ENCODE measurements around the gene MESD.

The MESD gene

GRCh38 chr15:81014446-81015093, 25.0 kb upstream of the MESD start:
- no peak for DNase-seq

DNA sequence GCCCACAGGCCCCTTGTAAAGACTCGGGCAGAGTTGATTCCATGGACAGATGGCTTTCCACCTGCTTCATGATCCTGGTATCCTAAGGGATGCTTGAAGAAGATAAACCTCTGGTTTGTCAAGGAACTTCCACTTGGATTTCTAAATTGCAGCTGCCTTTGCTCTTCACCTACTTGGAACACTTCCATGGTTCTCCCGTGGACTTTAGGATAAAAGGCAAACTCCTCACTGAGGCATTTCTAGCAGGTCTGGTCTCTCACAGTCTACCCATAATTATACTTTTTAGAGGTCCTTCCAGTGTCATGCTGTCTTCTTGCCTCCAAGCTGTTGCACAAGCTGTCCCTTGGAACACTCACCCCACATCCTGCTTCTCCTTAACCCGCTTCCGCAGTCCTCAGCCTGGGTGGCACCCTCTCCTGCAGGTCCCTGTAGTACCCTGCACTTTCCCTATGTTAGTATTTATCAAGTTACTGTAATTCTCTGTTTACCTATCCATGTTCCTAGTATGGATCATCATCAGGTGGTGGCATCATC, 23.8 kb upstream of the MESD start:
- DNase-seq: no peak

DNA sequence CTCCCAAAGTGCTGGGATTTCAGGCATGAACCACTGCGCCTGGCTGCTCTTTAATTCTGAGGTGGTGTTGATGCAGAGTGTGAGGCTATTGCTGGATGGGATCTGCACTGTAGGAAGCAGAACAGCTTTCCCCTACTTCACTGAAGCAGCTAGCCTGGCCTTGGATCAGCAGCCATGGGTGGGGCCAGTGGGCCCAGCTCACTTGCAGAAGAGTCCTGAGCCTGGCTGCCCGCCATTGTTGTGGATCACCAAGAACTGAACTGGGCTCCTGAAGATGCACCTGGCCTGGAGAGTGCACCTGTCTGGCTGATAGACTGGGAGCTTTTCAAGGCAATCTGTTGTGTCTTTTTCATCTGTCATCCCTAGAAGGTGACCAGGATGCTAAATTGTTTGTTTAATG, 23.0 kb upstream of the MESD start:
- DNase-seq: no peak

DNA sequence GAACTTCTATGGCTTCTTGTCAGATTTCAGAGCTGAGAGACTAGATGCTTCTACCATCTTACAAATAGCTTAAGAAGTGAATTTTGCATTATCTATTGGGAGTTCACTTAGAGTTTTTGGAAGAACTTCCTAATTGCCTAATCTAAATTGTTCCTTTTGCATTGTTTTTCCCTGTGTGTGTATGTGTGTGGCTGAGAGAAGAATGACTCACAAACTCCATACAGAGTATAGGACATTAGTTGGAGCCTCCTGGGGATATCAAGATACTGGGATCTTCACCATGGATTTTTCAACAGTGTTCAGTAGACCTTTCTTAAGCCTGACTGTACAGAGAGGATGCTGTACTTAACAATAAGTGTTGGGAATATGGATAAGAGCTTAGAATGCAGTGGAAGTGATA, 22.0 kb upstream of the MESD start:
- no peak for DNase-seq

DNA sequence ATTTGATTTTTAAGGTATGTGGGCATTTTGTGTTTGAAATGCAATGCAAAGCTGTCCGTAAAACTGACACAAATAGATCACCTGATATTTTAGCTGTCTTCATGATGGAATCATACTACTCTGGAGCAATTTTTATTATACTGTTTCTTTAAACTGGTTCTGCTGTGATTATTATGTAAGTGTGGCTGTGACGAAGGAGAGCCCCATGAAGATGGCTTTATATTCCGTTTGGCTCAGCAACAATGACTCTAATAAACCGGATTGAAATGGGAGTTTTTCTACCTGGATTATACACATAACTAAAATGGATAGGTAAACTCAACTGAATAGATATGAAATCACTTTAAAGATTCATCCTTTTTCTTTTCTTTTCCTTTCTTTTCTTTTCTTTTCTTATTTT, 20.5 kb upstream of the MESD start:
- no peak for DNase-seq

DNA sequence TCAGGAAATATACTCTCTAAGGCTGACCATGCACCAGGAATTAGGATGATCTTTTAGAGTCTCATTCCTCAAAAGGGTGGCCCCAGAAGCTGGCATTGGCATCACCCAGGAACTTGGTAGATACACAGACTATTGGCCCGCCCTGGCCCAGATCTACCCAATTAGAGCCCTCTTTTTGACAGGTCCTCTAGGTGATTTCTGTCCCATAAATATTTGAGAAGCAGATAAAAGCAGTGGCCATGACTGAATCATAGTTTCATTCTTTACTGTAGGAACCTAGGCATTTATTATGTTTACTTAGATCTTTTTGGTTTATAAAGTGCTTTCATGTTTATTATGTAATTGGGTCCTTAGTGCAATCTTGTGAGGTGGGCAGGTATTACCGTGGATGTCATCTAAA, 18.7 kb upstream of the MESD start:
- no peak for DNase-seq

DNA sequence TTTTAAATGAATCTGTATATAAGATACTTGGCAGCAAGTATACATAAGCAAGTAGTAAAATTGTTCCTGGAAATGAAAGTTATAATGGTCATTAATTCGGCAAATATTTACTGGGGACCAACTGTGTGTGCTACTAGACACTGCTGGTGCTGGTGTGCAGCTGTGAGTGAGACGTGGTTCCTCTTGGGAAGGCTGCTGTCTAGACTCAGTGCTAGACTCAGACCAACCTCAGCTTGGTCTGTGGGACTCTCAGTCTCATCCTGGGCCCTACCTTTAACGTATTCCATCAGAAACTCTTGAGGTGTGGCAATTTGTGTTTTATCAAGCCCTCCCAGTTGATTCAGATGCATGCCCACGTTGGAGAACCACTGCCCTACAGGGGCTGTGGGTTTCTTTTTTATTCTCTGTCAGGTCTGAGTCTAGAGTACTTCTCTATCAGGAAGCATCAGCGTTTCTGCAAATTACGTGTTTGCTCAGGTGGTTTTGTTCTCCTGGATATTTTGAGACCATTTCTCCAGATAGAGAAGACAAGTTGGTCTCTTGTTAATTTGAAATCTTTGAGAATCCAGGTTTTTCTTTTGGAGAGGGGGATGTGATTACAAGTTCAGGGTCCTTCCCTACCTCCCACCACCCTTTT, 17.9 kb upstream of the MESD start:
- DNase-seq: no peak

DNA sequence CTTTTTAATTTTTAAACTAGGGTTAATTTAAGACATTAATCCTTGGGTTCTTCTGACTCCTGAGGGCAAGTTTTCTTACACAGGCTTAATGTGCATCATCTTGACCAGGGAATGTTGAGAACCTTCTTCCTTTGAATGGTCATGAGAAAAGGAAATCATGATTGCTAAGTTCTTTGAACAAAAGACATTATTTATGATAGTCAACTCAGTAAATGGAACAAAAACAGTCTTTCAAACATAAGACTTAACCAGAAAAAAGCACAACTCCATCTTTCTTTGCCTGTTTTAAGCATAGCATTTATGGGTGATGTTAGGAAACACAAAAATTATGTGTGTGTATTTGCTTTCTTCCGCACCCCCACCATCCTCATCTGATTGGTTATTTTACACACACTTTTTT, 16.5 kb upstream of the MESD start:
- no peak for DNase-seq

DNA sequence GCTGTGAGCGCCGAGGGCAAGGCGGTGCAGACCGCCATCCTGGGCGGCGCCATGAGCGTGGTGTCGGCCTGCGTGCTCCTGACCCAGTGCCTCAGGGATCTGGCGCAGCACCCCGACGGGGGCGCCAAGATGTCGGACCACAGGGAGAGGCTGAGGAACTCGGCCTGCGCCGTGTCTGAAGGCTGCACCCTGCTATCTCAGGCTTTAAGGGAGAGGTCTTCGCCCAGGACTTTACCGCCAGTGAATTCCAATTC, 13.4 kb upstream of the MESD start:
- no peak for DNase-seq

DNA sequence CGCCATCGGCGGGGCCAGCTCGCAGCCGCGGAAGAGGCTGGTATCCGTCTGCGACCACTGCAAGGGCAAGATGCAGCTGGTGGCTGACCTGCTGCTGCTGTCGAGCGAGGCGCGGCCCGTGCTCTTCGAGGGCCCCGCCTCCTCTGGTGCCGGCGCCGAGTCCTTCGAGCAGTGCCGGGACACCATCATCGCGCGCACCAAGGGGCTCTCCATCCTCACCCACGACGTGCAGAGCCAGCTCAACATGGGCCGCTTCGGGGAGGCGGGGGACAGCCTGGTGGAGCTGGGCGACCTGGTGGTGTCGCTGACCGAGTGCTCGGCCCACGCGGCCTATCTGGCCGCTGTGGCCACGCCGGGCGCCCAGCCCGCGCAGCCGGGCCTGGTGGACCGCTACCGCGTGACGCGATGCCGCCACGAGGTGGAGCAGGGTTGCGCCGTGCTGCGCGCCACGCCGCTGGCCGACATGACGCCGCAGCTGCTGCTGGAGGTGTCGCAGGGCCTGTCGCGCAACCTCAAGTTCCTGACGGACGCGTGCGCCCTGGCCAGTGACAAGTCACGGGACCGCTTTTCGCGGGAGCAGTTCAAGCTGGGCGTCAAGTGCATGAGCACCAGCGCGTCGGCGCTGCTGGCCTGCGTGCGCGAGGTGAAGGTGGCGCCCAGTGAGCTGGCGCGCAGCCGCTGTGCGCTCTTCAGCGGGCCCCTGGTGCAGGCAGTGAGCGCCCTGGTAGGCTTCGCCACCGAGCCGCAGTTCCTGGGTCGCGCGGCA, 12.9 kb upstream of the MESD start:
- no peak for DNase-seq

DNA sequence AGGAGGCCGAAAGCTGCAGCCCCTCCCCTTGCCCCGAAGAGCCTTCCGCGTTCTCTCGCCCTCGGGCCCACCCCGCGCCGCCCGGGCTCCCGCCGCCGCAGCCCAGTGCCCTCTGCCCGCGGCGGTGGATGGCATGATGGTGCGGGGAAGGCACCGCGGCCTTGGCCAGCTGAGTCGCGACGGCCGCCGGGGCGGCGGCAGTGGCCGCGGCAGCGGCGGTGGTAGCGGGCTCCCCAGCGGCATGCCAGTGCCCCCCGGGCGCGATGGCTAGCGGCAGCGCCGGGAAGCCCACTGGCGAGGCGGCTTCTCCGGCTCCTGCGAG, 12.4 kb upstream of the MESD start:
- no peak for DNase-seq

DNA sequence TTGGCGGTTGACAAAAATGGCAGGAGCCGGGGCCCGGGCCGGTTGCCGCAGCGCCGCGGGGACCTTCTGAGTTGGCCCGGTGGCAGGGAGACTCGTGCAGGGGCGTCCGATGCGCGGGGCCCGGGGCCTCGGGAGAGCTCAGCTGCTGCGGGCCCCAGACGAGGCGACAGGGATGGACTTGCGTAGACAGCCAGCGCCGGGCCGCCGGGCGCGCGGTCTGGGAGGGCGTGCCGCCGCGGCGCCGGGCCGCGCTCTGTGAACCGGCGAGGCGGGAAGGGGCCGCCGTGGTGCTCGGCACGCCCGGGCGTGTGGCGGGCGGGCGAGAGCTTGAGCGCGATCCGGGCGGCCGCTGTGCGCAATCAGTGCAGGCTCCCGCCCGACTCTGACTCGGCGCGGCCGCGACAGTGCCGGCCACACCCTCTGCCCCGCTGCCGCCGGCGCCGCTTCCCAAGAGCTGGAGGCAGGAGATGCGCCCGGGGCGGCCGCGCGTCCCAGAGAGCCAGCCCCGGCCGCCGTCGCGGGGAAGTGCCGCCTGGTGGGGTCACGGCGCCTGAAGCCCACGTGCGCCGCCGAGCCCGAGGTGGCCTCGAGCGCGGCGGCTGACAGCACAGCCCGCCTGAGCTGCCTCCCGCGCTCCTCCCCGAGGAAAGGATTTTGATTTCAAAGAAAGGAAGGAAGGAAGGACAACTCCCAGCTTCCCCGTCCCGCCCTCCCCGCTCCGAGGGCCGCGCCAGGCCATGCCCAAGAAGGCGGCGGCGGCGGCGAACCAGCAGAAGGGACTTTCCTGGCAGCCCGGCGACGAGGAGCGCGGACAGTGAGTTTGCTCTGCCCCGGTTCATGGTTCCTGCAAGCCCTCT, 11.8 kb upstream of the MESD start:
- peak in 1 of 2 donors; percentile 49 for DNase-seq

DNA sequence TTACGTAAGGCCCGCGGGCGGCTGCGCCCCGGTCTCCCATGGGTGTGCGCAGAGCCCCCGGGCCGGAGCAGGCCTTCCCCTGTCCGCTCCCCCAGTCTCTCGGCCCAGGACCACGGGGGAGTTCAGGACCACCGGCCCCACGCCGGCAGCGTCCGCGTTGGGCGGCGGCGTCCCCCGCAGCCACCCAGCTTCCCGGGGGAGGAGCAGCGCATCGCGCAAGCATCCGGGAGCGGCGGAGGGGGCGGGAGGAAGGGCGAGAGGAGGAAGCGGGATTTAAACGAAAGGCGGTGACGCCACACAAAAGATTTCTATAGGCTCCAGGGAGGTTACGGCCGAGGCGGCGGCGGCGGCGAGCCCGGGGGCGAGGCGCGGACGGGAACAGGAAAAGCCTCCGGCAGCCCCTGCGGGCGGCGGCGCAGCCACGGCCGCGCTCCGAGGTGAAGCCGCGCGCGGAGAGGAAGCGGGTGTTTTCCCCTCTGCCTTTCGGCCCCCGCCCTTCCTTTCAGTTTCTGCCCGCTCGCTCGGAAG, 11.1 kb upstream of the MESD start, which contains the start of gene TLNRD1:
TLNRD1 (plus strand) TSS at position 300 of the 528 bp plus-strand sequence. CDS start 1,349 bp downstream, outside the sequence.
- DNase-seq: peak; percentile 66 to 82

- DNase-seq: no peak
Measured at GRCh38 chr15:81000144-81000623, 10.6 kb upstream of the MESD start.

DNA sequence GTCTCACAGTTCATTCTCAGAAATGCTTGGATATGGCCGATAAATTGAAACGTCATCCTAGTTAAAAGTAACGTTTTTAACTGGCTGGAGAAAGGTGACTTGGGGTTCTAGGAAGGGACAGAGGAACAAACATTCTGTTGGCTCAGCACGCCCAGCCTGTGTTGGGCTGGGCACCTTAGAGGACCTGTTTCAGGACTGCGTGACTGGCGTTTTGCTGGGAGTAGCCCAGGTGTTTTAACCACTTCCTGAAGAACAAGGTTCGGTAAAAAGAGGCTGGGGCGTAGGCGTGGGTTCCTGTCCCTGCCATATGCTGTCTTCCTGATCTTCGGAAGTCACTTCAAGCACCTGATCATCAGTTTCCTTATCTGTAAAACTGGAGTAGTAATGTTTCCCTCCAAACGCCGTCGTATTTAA, 10.0 kb upstream of the MESD start:
- no peak for DNase-seq

GRCh38 chr15:80998251-80998650, 8.6 kb upstream of the MESD start:
- no peak for DNase-seq

DNA sequence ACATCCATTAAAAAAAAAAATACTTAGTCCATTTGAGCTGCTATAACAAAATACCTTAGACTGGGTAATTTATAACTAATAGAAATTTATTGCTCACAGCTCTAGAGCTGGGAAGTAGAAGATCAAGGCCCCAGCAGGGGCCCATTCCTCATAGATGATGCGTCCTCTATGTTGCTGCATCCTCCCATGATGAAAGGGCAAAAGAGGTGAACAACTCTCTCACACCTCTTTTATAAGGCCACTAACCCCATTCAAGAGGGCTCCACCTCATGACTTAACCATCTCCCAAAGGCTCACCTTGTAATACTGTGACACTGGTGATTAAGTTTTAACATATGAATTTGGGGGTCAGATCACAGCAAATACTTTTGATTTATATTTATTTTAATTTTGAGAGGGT, 8.1 kb upstream of the MESD start:
- no peak for DNase-seq

DNA sequence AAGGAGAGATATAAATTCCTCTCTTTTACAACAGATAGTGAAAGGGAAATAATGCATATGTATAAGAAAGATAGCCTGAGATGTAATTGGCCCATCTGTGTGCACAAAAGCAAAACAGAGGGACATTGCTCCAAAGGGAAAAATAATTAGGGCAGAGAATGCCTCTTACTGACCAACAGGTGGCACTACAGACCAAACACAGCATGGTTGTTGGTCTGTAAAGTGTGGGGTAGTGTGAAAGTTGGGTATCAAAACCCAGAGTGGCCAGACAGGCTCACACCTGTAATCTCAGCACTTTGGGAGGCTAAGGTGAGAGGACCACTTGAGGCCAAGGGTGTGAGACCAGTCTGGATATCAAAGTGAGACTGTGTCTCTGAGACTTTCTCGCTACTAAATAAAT, 6.6 kb upstream of the MESD start:
- peak in 1 of 2 donors; percentile 9 for DNase-seq

- DNase-seq: no peak
Measured at GRCh38 chr15:80992441-80992840, 2.8 kb upstream of the MESD start.

DNA sequence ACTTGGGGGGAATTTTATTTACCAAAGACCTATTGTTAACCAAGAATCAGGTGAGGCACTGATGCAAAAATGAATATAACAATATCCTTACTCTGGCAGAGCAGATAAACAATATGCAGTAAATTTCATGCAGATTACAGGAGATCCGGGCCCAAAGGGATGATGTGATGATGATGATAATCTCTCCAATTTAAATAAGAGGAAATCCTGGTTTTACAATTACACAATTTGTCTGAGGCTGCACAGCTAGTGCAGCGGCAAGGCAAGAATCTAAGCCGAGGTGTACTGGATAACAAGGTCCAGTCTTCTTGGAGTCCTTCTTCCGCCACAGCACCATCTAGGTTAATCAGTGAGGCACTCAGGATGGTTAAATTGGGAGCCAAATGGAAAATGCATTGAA, 2.4 kb upstream of the MESD start:
- no peak for DNase-seq

DNA sequence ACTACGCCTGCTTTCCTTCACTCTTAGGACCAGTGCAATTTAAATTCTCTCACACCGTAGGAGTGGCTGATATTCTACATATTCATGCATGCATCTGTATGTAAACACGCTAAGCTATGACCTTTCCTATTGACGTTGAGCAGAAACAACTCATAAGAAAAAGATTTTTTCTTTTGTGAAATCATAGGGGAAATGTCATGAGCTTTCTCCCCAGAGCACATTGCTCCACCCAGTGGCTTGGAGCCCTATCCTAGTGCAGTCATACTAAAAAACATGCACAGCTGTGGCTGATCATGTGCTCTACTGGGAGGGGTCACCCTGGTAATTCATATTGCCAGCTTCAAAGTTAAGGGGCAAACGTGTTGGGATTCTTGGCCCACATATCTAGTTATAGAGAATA, 1.8 kb upstream of the MESD start:
- peak in 1 of 2 donors; percentile 48 for DNase-seq

GRCh38 chr15:80990955-80991354, 1.3 kb upstream of the MESD start:
- DNase-seq: no peak

DNA sequence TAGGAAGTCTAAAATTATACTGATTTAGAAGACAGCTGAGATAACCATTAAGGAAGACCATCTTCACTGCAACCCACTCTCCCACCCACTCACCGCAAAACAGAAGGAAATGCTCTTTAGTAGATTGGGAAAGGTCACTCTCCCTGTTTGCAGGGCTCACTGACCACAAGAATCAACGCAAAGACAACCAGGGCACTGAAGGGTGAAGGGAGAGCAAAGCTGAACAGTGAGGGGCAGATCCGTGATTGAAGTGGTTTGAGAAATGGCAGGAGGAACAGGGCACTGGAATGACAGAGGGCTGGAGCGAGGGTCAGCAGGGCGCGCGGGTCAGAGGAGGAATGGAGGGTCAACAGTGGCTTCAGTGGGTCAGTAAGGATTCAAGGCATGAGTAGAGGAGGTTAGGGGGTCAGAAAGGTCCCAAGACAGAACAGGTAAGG, 520 bp downstream of the MESD start:
- DNase-seq: no peak

All from bone marrow (tissue), 2 donors.